Stimulated activated effector memory CD8-positive, alpha-beta T cell treated with anti-CD3 and anti-CD28 coated beads, Interleukin-12 subunit alpha, Interleukin-12 subunit beta, amount 100 ng/mL, for 72 hours (primary cell): Measurements from ENCODE around the gene LRRC40.

Experiments
- ATAC-seq: fragments of 150-1000 bp; cut with Tn5 transposase; 2 replicates; pipeline ENCODE4 v1.10.0; 2021
- DNase-seq, 2 donors: peaks; one replicate each; pipeline ENCODE4 v3.0.0; 2021 to 2022; ENCODE audit warnings: low spot score in 2 of 2
- H3K27ac Mint-ChIP-seq: one replicate; pipeline ENCODE4 v1.8.0; 2022; ENCODE audit warnings: mild to moderate bottlenecking, mixed read lengths
- H3K36me3 Mint-ChIP-seq: one replicate; pipeline ENCODE4 v1.8.0; 2022; ENCODE audit warnings: mild to moderate bottlenecking, mixed read lengths
- H3K4me1 Mint-ChIP-seq: one replicate; pipeline ENCODE4 v1.8.0; 2022; ENCODE audit warnings: mixed read lengths
- H3K4me3 Mint-ChIP-seq: one replicate; pipeline ENCODE4 v1.8.0; 2022; ENCODE audit warnings: mild to moderate bottlenecking, mixed read lengths
- H3K9me3 Mint-ChIP-seq: one replicate; pipeline ENCODE4 v1.8.0; 2022; ENCODE audit warnings: mixed read lengths

LRRC40 gene

GRCh38 chr1:70103770-70104169 lies 101.6 kb downstream of the LRRC40 start:
- Mint-ChIP-seq H3K36me3 (no peaks in the 10 kb centered on the region), H3K9me3 (no peaks in the 10 kb centered on the region), H3K27ac (no peak overlapping the region), H3K4me3 (no peak overlapping the region), H3K4me1 (no peaks in the 10 kb centered on the region)
- no peak for DNase-seq
- ATAC-seq = no peak

GRCh38 chr1:70101774-70102173 lies 103.6 kb downstream of the LRRC40 start:
- Mint-ChIP-seq H3K36me3 (no peaks in the 10 kb centered on the region), H3K4me3 (no peak overlapping the region), H3K4me1 (no peaks in the 10 kb centered on the region), H3K27ac (no peak overlapping the region), H3K9me3 (no peaks in the 10 kb centered on the region)
- DNase-seq (no peak), ATAC-seq (no peak)

GRCh38 chr1:70101231-70101630 lies 104.1 kb downstream of the LRRC40 start:
- H3K36me3 Mint-ChIP-seq = no peaks in the 10 kb centered on the region
- no peak overlapping the region for H3K27ac Mint-ChIP-seq
- no peak for ATAC-seq
- no peaks in the 10 kb centered on the region for H3K4me1 Mint-ChIP-seq
- no peak overlapping the region for H3K4me3 Mint-ChIP-seq
- H3K9me3 Mint-ChIP-seq = no peaks in the 10 kb centered on the region
- DNase-seq = no peak
